22Rv1 (cell line): ENCODE measurements around the gene DPP4.

Experiments used
- ZFX ChIP-seq: fragments of 450-650 bp; IDR thresholded peaks from 2 replicates; pipeline ENCODE4 v1.6.1; 2017; ENCODE audit warnings: antibody characterized with exemption, borderline replicate concordance
- TF ChIP-seq, protein P1 (sequence below): fragments of 450-650 bp; IDR thresholded peaks from 2 replicates; pipeline ENCODE4 v1.5.1; 2017; ENCODE audit warnings: mild to moderate bottlenecking

DNA sequence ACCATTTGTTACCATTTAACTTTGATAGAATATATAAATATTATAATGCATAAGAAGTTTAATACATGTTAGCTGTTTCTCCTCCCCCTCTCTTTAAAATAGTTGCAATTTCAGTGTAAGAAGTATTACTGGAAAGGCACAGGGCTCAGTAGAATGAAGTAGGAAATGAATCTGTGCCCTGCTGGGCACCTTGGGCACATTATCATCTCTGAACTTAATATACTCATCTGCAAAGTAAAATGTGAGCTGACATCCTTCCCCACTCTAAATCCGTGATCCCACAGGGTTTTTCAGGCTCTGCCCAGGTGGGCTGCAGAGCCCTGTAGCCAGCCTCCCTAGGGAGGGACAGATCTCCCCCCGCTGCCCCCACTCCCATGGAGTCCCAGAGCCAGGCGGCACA, 56.8 kb downstream of the DPP4 start:
- TF ChIP-seq, protein P1, sequence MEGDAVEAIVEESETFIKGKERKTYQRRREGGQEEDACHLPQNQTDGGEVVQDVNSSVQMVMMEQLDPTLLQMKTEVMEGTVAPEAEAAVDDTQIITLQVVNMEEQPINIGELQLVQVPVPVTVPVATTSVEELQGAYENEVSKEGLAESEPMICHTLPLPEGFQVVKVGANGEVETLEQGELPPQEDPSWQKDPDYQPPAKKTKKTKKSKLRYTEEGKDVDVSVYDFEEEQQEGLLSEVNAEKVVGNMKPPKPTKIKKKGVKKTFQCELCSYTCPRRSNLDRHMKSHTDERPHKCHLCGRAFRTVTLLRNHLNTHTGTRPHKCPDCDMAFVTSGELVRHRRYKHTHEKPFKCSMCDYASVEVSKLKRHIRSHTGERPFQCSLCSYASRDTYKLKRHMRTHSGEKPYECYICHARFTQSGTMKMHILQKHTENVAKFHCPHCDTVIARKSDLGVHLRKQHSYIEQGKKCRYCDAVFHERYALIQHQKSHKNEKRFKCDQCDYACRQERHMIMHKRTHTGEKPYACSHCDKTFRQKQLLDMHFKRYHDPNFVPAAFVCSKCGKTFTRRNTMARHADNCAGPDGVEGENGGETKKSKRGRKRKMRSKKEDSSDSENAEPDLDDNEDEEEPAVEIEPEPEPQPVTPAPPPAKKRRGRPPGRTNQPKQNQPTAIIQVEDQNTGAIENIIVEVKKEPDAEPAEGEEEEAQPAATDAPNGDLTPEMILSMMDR, result no peak
- TF ChIP-seq ZFX, result no peak
